Cerebellar nuclear complex (tissue), 1 donor: ENCODE measurements around the gene HPCAL1.

ENCODE experiments used
- DNase-seq, 2 experiments: peaks; one replicate each; lab custom pipeline; 2025; lab: John Stamatoyannopoulos, UW

The HPCAL1 gene

GRCh38 chr2:10324095-10324832, 21.6 kb downstream of the HPCAL1 start:
- DNase-seq, result no peak

DNA sequence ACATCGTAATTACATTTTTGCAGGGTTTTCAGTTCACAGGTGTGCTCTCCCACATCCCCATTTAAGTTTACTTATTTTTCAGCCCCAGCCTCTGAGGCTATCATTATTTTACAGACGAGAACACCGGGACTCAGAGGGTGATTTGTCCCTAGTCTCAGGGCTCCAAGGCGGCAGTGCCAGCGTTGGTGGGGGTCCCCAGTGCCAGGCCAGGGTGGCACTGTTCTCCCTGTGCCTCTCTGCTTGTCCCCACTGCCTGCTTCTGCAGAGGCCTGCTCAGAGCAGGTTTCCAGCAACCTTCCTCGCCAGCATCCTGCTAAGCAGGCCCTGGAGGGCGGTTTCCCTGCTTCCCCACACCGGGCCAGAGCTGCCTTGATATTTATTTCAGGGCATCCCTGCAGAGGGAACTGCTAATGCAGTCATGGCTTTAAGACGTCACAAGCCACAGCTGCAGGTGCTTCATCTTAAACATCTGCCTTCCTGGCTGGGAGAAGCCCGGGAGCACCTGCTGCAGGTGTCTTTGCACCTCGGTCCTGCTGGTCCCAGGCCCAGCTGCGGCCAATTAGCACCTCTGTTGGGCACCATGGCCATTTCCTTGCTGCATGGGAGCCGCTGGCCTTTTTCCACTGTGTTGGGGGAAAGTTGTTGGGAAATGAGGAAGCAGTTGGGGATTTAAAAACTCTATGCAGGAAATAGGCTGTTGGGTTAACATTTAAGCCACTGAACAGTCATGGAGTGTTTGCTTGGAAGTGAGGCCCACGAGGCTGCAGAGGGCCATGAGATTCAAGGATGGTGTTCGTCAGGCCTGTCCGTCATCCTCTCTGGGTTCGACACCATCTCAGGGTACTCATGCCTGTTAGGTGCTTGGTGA, 22.8 kb downstream of the HPCAL1 start:
- DNase-seq, result no peak

- DNase-seq, result peak; percentile 78 to 87
Measured at GRCh38 chr2:10326151-10326616, 23.5 kb downstream of the HPCAL1 start.

GRCh38 chr2:10326707-10327594, 24.2 kb downstream of the HPCAL1 start:
- DNase-seq, result peak in 1 of 2 experiments; percentile 76

GRCh38 chr2:10327896-10328669, 25.4 kb downstream of the HPCAL1 start:
- no peak for DNase-seq

DNA sequence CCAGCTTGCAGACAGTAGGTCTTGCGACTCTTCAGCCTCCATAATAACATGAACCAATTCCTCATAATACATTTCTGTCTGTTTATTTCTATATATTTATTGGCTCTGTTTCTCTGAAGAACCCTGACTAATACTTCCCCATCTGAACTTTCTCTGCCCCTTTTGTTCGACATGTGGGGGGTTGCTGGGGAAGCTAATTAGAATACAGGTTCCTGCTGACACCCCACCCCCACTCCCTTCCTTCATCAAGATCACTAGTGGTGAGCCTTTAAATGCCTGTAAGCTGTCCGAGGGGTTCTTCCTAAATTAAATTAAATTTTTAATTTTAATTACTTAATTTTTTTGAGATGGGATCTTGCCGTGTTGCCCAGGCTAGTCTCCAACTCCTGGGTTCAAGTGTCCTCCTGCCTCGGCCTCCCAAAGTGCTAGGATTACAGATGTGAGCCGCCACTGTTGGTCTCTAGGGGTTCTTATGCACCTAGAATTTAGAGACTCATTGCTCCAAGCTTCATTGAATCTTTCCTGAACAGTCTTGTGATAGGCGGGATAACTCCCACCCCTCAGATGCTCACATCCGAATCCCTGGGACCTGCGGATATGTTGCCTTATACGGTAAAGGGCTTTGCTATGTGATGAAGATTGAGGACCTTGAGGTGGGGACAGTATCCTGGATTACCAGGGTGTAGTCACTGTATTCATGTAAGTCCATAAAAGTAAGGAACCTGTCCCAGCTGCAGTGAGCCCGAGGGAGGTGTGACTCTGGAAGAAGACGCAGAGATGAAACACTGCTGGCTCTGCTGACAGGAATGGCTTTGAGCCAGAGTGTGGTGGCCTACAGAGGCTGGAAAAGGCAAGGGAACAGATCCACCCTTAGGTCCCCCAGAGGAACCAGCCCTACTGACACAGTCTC, 26.2 kb downstream of the HPCAL1 start:
- no peak for DNase-seq

- no peak for DNase-seq
Measured at GRCh38 chr2:10329580-10329879, 26.8 kb downstream of the HPCAL1 start.

DNA sequence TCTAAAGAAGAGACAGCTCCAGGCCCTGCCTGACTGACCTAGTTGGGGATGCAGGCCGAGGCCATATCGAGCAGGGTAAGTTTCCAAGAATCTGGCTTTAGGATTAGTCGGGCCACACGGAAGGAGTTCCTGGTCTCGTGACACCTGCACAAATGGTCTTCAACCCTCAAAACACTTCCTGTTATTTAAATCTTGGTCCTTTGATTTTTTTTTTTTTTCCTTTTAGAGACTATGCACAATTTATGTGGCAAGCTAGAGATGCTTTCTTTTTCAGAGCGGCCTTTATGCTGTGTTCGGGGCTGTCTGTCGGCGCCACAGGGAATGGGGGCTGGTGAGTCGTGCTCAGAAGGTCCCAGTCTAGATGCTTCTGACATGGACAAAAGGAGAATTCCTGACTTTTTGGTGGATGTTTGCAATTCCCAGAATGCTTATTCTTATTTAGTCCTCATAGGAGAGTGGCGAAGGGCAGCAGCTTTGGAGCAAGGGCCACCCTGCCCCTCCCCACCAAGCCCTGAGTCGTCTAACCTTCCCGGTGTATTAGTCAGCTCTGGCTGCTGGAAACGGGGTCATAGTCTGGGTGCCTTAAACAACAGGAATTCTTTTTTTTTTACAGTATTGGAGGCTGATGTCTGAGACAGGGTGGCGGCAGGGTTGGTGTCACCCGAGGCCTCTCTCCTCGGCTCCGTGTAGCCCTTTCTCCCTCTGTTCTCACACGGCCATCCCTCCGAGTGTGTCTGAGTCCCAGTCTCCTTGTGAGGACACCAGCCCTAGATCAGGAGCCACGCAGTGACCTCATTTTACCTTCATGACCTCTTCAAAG, 27.4 kb downstream of the HPCAL1 start:
- no peak for DNase-seq

- no peak for DNase-seq
Measured at GRCh38 chr2:10330700-10331026, 28.0 kb downstream of the HPCAL1 start.

DNA sequence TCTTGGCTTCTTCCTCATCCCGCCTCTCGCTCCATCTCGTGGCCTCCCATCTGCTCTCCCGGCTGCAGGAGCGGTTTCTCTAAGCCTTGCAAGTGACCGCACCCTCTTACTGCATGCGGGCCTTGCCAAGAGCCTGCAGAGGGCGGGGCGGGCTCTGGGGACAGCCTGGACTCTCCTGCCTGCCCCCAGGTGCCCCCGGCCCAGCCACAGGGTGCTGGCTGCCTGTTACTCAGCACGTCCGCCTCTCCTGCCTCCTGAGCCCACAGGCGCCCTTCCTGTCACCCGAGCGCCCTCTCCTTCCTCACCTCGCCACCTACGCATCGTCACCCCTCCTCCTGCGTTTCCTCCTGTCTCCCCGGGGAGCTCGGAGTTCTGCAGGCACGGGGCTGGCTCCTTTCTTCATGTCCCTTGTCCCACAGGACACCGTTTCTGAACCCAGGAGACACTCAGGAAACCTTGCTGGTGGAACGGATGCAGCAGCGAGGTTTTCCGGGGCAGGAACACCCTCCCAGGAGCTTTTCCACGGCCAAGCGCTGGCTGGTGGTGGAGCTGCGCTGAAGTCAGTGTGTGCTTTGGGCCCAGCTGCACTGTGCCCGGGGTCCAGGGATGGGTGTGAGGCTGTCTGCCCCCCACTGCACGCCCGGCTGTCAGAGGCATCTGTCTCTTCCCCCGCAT, 28.5 kb downstream of the HPCAL1 start:
- no peak for DNase-seq

DNA sequence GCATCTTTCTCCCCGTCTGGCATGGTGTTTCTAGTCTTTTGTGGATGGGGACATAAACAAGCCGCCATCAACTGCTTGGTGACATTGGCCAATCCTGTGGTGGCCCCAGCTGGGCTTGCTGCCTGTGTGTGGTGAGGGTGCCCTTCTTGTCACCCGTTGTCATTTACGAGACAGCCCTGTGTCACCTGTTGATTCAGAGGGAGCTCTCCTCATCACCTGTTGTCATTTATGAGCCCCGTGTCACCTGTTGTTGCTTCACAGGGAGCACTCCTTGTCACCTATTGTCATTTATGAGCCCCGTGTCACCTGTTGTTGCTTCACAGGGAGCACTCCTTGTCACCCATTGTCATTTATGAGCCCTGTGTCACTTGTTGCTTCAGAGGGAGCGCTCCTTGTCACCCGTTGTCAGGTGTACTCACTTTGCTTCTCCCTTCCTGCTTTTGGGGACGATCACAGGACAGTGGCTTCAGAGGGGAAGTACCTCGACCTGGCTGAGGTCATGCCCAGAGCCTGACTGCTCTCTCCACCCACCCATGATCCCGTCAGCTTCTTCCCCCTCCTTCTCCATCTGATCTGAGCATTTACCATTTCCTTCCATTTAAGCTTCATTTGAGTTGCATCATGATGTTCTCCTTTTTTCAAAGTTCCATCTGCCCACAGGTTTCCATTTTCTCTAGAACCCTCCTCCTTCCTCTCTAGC, 29.1 kb downstream of the HPCAL1 start:
- DNase-seq, result no peak

DNA sequence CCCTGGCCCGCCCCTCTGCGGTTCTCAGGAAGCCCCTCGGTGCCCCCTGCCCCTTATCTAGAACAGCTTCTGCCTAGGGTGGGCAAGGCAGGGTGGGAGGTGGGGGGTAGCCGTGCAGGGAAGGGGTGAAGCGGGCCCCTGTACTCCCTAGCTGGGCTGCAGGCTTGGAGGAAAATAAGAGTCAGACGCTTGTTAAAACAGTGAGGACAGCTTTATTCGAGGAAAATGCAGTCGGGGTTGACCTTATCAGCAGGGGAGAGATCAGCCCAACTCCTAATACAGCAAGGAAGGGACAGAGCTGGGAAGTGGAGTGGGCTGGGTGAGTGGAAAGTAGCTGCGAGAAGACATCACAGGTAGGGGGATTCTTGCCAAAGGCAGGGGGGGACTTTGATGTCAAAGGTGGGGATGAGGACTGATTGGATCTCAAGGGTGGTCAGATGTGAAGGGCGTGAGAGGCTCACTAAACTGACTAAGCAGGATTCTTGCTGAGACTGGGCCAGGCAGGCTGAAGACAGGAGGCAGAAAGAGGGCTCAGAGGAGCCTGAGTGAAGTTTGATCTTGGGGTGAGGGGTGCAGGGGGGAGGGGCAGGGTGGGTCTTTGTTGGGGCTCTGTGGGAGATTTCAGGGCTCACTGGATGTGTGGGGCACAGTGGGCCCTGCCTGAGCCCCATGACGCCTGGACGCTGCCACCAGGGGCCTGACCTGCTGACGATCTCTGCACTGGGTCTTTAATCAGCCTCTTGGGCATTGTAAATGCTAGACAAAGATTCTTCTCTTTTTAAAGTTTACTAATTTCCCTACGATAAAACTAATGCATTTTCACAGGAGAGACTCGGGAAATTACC, 29.9 kb downstream of the HPCAL1 start:
- no peak for DNase-seq

DNA sequence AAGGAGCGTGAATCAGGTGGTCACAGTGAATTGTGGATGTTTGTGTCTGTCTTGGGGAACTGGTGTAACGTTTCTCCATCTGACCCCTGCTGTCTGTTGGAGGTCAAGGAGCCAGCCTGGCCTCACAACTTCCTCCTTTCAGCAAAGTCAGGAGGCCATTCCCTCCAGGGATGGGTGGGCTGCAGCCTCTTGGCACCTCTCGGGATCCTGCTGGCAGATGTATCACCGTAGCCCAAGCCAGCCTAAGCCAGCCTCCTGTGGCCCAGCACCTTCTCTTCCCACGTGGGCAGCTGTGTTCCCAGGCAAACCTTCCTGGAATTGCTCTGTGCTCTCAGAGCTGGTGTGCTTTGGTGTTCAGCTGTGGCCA, 30.5 kb downstream of the HPCAL1 start:
- no peak for DNase-seq

- no peak for DNase-seq
Measured at GRCh38 chr2:10333966-10334365, 31.3 kb downstream of the HPCAL1 start.

- no peak for DNase-seq
Measured at GRCh38 chr2:10335046-10335840, 32.5 kb downstream of the HPCAL1 start.

DNA sequence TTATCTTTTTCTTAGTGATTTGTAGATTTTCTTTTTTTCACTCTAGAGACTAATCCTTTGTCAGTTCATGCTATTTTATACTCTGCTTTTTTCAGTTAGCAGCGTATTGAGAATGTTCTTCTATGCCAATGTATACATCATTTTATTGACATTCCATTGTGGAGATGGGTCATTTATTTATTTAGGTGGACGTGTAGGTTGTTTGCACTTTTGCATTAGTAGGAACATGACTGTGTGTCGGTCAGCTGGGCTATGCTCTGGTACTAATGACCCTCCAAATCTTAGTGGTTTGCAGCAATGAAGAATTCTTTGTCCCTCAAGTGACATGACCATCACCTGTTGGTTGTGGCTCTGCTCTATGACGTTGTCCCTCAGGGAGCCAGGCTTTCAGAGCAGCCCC, 33.6 kb downstream of the HPCAL1 start:
- DNase-seq, result no peak
